Activated gamma-delta T cell treated with anti-CD3 and anti-CD28 coated beads, Interleukin-2, amount 50 U/mL, for 16 hours (primary cell): ENCODE results near the gene POLRMT.
"Not testable (repeated sequence)": the region's sequence is repeated elsewhere in the genome, so short reads cannot be mapped to it uniquely, and the experiment has no call there.

Experiments
- DNase-seq: peaks from one replicate; pipeline ENCODE4 v3.0.0-alpha.2; 2020; ENCODE audit warnings: low read depth

POLRMT gene

GRCh38 chr19:628168-628567, 5.2 kb downstream of the POLRMT start:
- DNase-seq, result no peak

GRCh38 chr19:626566-626965, 6.8 kb downstream of the POLRMT start:
- DNase-seq, result not testable (repeated sequence)

- DNase-seq, result no peak
These were observed 8.1 kb downstream of the POLRMT start for GRCh38 chr19:625257-625656.

- no peak for DNase-seq
These were observed 8.8 kb downstream of the POLRMT start for GRCh38 chr19:624433-625109.

- DNase-seq, result no peak
These were observed 9.4 kb downstream of the POLRMT start for GRCh38 chr19:623974-624373.

GRCh38 chr19:623175-623916, 10.0 kb downstream of the POLRMT start:
- no peak for DNase-seq

GRCh38 chr19:622666-623065, 10.7 kb downstream of the POLRMT start:
- no peak for DNase-seq

- DNase-seq, result no peak
These were observed 11.5 kb downstream of the POLRMT start for GRCh38 chr19:621819-622218.

GRCh38 chr19:621191-621590, 12.1 kb downstream of the POLRMT start:
- not testable (repeated sequence) for DNase-seq

GRCh38 chr19:620166-620862, 13.0 kb downstream of the POLRMT start:
- DNase-seq, result no peak

GRCh38 chr19:619286-620002, 13.9 kb downstream of the POLRMT start:
- no peak for DNase-seq

- DNase-seq, result no peak
These were observed 14.6 kb downstream of the POLRMT start for GRCh38 chr19:618674-619285.

GRCh38 chr19:618247-618619, 15.1 kb downstream of the POLRMT start:
- no peak for DNase-seq

- no peak for DNase-seq
These were observed 15.6 kb downstream of the POLRMT start for GRCh38 chr19:617551-618246.

GRCh38 chr19:616747-617526, 16.4 kb downstream of the POLRMT start:
- DNase-seq, result no peak

- DNase-seq, result no peak
These were observed 17.2 kb downstream of the POLRMT start for GRCh38 chr19:616062-616700.

- DNase-seq, result no peak
These were observed 17.7 kb downstream of the POLRMT start for GRCh38 chr19:615619-616018.

- DNase-seq, result no peak
These were observed 19.4 kb downstream of the POLRMT start for GRCh38 chr19:613732-614567.

GRCh38 chr19:612941-613340, 20.4 kb downstream of the POLRMT start:
- no peak for DNase-seq
